HG02642 (cell line): ENCODE data around the gene TEX35.
A peak's percentile ranks its signal among the peaks of the same experiment; 100 is the strongest.
"Not testable (repeated sequence)": the region's sequence is repeated elsewhere in the genome, so short reads cannot be mapped to it uniquely, and the experiment has no call there.

Source experiments
- ATAC-seq: cut with Tn5 transposase; IDR thresholded peaks from one replicate; pipeline ENCODE4 v1.9.1; 2021; ENCODE audit warnings: mild to moderate bottlenecking; ENCODE audit not compliant: unreplicated experiment, poor library complexity

TEX35 gene

DNA sequence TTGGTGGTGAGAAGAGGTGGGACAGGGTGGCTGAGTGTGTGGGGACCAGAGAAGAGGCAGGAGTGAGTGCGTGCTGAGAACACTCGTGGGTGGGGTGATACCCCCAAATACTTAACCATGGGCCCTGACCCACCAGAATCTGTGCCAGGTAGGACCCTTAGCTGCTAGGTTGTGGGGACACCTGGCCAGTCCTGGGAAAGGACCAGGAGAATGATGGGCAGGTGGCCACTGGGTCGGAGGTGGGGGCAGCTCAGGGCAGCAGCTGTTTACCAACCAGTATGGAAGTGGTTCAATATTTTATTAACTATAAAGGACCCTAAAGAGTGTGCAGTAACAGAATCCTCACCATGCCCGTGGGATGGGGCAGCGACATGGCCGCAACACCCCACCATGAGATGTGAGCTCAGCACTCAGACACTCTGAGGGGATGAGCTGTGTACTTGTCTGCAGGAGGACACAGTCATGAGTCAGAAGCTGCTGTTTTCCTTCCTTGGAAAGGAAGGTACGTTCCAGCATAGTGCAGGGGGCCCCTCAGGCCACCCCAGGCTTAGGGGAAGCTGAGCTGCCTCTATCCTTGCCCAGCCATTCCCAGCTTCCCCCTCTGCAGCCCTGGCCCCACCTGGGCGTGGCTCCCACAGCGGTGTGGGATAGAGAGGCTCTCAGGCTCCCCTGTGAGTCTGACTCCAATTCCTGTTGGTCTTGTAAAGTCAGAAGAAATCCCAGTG lies 25.4 kb downstream of the TEX35 start:
- no peak for ATAC-seq

GRCh38 chr1:178539291-178539690 lies 26.4 kb downstream of the TEX35 start:
- no peak for ATAC-seq

DNA sequence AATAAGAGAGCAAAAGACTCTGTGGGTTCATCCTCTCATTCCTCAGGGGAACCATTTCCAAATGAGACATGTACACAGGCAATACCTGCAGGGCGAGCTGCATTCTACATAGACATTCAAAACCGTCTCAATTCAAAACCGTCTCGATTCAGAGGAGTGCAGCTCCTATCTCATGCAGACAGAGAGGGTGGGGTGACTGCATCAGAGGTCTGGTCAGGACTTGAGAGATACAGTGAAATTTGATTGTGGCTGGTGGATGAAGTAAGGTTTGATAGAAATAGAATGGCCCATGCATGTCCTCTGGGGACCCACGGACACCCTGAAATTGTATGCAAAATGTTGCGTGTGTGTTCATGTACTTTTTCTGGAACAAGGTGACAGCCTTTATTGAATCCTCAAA lies 27.3 kb downstream of the TEX35 start:
- ATAC-seq: no peak

DNA sequence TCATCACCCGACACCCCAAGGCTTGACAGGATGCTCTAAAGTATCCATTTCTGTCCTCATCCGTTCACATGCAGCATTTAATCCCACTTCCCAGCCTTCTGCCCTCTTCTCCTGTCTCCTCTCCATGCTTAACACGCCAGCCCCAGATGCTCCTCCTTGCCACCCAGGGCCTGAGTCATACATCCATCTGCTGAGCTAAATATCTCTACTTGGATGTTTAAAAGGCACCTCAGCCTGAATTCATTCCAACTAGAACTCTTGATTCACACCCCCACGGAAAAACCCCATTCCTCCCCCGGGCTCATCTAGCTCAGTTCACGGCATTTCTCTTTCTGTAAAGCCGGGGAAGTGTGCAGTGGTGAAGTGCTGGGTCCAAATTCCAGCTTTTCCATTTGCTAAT lies 27.7 kb downstream of the TEX35 start:
- no peak for ATAC-seq

DNA sequence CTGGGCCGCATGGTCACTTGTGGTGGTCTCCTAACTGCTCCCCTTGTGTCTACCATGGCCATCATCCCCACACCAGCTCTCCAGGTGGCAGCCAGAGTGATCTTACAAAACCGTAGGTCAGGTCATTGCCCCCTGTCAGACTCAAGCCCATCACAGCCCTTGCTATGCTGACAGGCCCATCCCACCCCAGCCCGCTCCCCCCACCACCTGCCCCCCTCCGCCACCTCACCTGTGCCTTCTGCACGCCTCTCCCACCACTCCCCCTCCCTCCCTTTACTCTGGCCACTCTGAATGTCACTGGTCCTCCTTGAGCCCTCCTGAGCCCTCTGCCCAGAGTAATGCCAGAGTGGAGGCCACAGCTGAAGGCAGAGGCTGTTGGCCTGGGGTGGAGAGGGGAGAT lies 28.5 kb downstream of the TEX35 start:
- no peak for ATAC-seq

- peak; percentile 40 for ATAC-seq
Observed at GRCh38 chr1:178541829-178542553, 29.1 kb downstream of the TEX35 start.

DNA sequence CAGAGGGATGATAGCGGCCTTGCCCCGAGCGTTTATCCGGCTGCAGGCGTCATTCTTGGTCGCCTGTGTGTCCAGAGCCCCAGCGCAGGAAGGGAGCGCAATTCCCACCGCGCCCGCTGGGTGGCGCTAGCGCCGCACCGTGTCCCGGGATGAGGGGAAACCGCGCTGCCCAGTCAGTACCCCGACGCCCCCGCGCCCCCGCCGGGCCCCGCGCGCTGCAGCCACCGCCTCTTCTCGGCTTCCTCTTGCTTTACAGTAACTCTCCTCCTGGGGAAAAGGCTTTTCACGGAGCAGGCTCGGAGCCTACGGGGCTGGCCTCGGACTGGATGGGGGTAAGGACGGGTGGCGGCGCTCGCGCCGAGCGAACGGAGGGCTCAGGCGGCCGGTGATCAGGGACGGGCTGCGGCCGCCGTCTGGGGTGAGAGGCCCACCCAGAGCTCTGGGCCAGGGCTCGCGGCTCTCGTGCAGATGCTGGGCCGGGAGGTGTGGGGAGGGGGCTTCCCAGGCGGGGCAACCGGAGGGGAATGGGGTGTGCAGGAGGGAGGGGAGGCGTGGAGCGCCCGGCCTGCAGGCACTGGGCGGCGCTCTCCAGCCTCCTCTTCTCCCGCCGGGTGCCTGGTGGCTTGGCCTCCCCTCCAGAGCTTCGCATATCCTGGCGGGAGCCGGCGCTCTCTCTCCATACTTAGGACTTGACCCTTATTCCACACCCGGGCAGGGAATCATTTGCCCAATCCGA lies 29.8 kb downstream of the TEX35 start:
- ATAC-seq: peak; percentile 77

DNA sequence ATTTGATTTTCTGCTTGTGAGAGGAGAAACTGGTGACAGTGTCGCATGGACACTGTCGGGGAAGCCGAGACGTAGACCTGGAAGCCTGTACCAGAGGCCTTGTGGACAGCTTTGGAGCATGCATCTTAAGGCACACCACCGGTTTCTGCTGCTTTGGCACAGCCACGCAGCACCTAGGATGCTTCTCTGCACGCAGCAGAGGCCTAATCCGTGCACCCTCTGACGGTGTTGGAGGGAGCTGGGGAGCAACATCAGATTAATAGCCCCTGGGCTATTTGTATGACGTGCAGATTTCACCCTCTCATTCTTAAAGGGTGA lies 30.3 kb downstream of the TEX35 start:
- peak; percentile 42 for ATAC-seq

DNA sequence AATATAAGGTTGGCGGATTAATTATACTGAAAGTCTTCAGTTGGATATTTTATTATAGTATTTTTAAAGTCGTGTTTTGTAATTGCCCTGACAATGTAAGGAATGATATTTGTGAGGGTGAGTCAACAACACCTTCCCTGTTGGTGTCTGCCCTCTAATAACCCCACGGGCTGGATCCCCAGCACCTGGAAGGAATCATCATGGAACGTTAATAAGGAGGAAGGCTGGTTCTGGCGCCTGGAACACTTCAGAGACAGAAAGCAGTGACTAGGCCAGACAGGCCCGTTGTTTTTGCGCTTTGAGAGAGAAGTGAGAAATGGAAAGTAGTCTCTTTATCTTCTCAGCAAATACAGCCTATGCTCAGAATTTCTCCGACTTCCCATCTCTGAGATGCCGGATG lies 31.6 kb downstream of the TEX35 start:
- no peak for ATAC-seq

- ATAC-seq: no peak
Observed at GRCh38 chr1:178548108-178548507, 35.2 kb downstream of the TEX35 start.

GRCh38 chr1:178551307-178551706 lies 38.4 kb downstream of the TEX35 start:
- ATAC-seq: no peak

DNA sequence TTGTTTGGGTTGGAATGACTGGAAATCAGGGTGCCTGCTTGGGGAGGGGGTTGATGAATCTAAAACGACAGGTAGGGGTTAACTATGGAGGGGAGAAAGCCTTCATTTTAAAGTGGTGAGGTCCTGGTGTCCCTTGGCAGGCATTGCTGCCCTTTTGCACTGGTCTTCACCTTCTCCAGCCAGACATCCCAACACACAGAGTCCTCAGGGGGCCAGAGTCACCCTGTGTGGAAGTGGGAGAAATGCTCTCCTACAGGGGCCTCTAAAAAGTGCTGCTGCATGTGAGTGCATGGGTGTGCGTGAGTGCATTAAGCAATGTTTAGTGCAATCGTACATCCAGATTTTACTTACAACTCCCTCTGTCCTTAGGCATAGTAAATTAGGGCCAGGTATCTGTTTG lies 39.0 kb downstream of the TEX35 start:
- ATAC-seq: no peak

DNA sequence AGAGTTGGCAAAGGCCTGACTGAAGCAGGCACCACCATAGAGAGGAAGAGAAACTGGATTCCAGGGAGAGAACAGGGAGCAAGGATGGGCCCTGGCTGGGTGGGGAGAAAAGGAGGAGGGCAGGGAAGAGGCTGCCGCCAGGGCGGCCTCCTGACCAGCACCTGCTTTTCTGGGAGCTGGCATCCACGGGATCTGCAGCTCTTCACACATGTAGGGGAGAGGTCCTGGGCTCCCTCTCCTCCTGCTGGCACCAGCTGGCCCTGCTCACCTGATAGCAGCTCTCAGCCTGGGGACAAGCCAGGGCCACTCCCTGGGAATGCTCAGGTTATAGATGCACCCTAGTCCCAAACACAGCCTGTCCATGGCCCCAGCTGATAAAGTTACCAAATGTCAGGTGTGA lies 39.9 kb downstream of the TEX35 start:
- no peak for ATAC-seq

GRCh38 chr1:178554351-178554750 lies 41.4 kb downstream of the TEX35 start:
- ATAC-seq: not testable (repeated sequence)

- not testable (repeated sequence) for ATAC-seq
Observed at GRCh38 chr1:178555613-178556012, 42.7 kb downstream of the TEX35 start.

- not testable (repeated sequence) for ATAC-seq
Observed at GRCh38 chr1:178558816-178559215, 45.9 kb downstream of the TEX35 start.

GRCh38 chr1:178560871-178561376 lies 48.0 kb downstream of the TEX35 start:
- no peak for ATAC-seq

DNA sequence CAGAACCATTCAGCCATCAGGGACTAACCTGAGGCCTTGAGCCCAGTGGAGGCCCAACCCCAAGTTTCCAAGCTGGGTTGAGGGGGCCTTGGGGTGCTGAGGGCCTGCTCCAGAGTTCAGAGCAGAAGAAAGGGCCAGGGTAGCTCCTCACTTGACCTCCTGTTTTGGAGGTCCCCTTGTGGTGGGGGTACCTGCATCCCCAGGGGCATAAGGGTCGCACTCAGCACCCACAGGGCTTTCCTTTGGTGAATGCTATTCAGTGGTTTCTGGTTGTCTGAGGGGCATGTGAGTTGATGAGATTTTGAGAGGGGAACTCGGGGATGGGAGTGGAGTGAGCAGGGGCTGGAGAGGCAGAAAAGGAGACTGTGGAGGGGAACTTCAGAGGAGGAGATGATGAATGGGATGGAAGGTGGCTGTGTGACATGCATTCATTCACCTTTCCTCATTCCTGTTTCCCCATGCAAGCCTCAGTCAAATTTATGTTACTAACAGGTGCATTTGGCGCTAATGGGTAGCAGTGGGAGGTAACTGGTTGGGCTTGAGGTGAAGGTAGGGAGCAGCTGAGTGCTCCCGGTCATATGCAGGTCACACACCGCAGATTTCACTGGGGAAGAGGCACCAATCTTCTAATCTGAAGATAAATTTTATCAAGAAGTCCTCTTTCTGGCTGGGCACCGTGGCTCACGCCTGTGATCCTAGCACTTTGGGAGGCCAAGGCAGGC lies 50.4 kb downstream of the TEX35 start:
- no peak for ATAC-seq

DNA sequence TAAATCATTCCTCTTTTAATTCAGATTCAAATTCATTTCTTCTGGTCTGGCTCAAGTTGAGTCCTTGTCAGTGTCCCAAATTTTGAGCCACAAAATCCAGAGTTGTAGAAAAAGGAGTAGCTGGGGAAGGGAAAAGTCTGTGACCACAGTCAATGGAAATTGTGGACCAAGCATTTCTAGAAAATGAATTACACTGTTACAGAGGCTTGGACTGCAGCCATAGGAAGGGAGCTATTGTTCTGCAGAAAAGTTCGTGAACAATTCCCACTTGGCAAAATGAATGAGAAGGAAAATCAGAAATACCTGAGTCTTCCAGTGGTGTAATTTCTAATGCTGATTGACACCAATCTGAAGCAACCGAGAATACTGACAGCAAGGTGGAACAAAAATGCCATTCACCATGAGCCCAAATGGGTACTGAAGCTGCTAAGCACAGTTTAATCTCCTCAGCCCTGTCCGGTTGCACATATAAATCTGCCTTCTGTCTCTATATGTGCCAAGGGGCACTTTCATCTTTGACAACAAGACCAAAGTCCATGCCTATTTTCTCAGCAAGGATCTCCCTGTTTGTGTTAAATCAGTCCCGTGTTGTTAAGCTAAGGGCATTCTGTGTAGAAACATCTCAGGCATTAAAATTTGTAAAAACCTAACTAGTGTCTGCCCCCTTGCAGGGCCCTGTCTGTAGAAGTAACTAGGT lies 51.3 kb downstream of the TEX35 start:
- no peak for ATAC-seq

GRCh38 chr1:178564783-178565180 lies 51.9 kb downstream of the TEX35 start:
- no peak for ATAC-seq
